ENCODE data around the gene ST8SIA6. TPM values are rescaled to one million over a fixed set of nuclear protein-coding genes. Genes with fewer than 3 reads are reported as not detected.
A peak's percentile ranks its signal among the peaks of the same experiment; 100 is the strongest.

ST8SIA6 gene
- total and polyA plus RNA-seq, 9 of the 15 experiments (the other 6 are each of a cell fraction or from before 2014, with no cell fraction given), result 0.69 to 6.7 (median 5.0) TPM

- TF ChIP-seq KHSRP (IDR thresholded peaks at IDR 0.05) (peak; percentile 88), NCOA6 (IDR thresholded peaks at IDR 0.05) (peak; percentile 68), SIX5 (IDR thresholded peaks at IDR 0.05; ENCODE audit: borderline replicate concordance in 1 of 2, insufficient read depth in 1 of 2, low read depth in 1 of 2, low read length in 2 of 2) (no peak), STAT5B (CRISPR knock-in tag; IDR thresholded peaks at IDR 0.05) (no peak), ZNF696 (CRISPR knock-in tag; conservative IDR thresholded peaks at IDR 0.05) (no peak), NBN (IDR thresholded peaks at IDR 0.05; ENCODE audit: low read depth) (peak; percentile 96), MCM2 (IDR thresholded peaks at IDR 0.05; ENCODE audit: low read depth) (no peak), E2F4 (CRISPR knock-in tag; IDR thresholded peaks at IDR 0.05; ENCODE audit: low read depth) (no peak), CSDE1 (IDR thresholded peaks at IDR 0.05) (peak; percentile 23 to 90; a peak in 3 of 4 replicates), NFIX (CRISPR knock-in tag; IDR thresholded peaks at IDR 0.05; ENCODE audit: low read depth) (no peak), ZBTB17 (CRISPR knock-in tag; IDR thresholded peaks at IDR 0.05) (peak; percentile 61; the same call in 1 of the 2 replicates), ADNP (tag; IDR thresholded peaks at IDR 0.05) (no peak; the same call in 1 of the 2 replicates), ZNF436 (CRISPR knock-in tag; IDR thresholded peaks at IDR 0.05) (no peak), CCNT2 (IDR thresholded peaks at IDR 0.05; ENCODE audit: borderline replicate concordance, extremely low read depth, insufficient read length, low read depth, low read length) (peak; percentile 98), ATF1 (CRISPR knock-in tag; IDR thresholded peaks at IDR 0.05) (no peak), ATF1 (tag; IDR thresholded peaks at IDR 0.05) (peak; percentile 89), FUS (optimal IDR thresholded peaks at IDR 0.05; ENCODE audit: low read depth, low read length) (no peak), ZNF282 (CRISPR knock-in tag; IDR thresholded peaks at IDR 0.05) (no peak), MBD1 (CRISPR knock-in tag; IDR thresholded peaks at IDR 0.05) (no peak), RBM17 (IDR thresholded peaks at IDR 0.05; ENCODE audit: borderline replicate concordance, low read depth, low read length) (no peak), BMI1 (IDR thresholded peaks at IDR 0.05; ENCODE audit: low read length) (no peak), ZBTB26 (CRISPR knock-in tag; IDR thresholded peaks at IDR 0.05) (peak; percentile 98), BHLHE40 (IDR thresholded peaks at IDR 0.05; ENCODE audit: low read length) (peak; percentile 95), HMGXB4 (CRISPR knock-in tag; IDR thresholded peaks at IDR 0.05) (no peak; the same call in 1 of the 2 replicates)
Measured at GRCh38 chr10:17425584-17426262, 28.7 kb downstream of the ST8SIA6 start (continued).

Measured in K562 (cell line).